Ishikawa (cell line): Measurements from ENCODE around the gene TEAD1.

Experiments used
- CREB1 ChIP-seq: IDR thresholded peaks from 2 replicates; pipeline ENCODE4 v1.6.1; 2012; ENCODE audit warnings: low read depth
- EGR1 ChIP-seq: IDR thresholded peaks from 2 replicates; pipeline ENCODE4 v1.6.1; 2012
- EP300 ChIP-seq: IDR thresholded peaks from 2 replicates; pipeline ENCODE4 v1.6.1; 2012; ENCODE audit warnings: borderline replicate concordance
- FOXM1 ChIP-seq: IDR thresholded peaks from 2 replicates; pipeline ENCODE4 v1.6.1; 2012; ENCODE audit warnings: low read depth, borderline replicate concordance
- MAX ChIP-seq: IDR thresholded peaks from 2 replicates; pipeline ENCODE4 v1.6.1; 2012
- RAD21 ChIP-seq: IDR thresholded peaks from 2 replicates; pipeline ENCODE4 v1.6.1; 2012; ENCODE audit warnings: low read depth
- TAF1 ChIP-seq: IDR thresholded peaks from 2 replicates; pipeline ENCODE4 v1.6.1; 2012; ENCODE audit warnings: low read depth, mild to moderate bottlenecking
- TEAD4 ChIP-seq: IDR thresholded peaks from 2 replicates; pipeline ENCODE4 v1.6.1; 2012
- YY1 ChIP-seq: IDR thresholded peaks from 2 replicates; pipeline ENCODE4 v1.6.1; 2012; ENCODE audit warnings: low read depth
- ZBTB7A ChIP-seq: IDR thresholded peaks from 2 replicates; pipeline ENCODE4 v1.6.1; 2012; ENCODE audit warnings: low read depth
- TF ChIP-seq, protein P1 (sequence below): IDR thresholded peaks from 2 replicates; pipeline ENCODE4 v1.6.1; 2012; ENCODE audit warnings: low read depth, mild to moderate bottlenecking

DNA sequence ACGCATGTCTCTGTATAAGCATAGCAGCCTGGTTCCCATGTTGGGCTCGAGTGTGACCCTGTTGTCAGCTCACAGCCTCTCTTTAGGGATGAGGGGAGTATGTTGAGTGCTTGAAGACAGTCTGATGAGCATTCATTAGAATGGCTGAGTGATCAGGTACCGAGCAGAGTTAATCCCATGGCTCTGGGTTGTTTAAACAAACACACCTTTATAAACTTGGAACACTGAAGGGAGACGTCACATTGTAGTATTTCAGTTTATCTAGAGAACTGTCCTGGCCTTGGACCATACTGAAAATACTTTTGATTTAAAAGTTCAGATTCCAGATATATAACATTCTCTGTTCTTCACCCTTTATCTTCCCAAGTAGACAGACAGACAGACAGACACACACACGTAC, 76.0 kb downstream of the TEAD1 start:
- TF ChIP-seq EP300, result no peak
- no peak for TF ChIP-seq ZBTB7A
- no peak for TF ChIP-seq TEAD4
- TF ChIP-seq TAF1, result no peak
- no peak for TF ChIP-seq YY1
- no peak for TF ChIP-seq RAD21
- no peak for TF ChIP-seq MAX
- TF ChIP-seq FOXM1, result no peak
- TF ChIP-seq CREB1, result no peak
- TF ChIP-seq, protein P1, sequence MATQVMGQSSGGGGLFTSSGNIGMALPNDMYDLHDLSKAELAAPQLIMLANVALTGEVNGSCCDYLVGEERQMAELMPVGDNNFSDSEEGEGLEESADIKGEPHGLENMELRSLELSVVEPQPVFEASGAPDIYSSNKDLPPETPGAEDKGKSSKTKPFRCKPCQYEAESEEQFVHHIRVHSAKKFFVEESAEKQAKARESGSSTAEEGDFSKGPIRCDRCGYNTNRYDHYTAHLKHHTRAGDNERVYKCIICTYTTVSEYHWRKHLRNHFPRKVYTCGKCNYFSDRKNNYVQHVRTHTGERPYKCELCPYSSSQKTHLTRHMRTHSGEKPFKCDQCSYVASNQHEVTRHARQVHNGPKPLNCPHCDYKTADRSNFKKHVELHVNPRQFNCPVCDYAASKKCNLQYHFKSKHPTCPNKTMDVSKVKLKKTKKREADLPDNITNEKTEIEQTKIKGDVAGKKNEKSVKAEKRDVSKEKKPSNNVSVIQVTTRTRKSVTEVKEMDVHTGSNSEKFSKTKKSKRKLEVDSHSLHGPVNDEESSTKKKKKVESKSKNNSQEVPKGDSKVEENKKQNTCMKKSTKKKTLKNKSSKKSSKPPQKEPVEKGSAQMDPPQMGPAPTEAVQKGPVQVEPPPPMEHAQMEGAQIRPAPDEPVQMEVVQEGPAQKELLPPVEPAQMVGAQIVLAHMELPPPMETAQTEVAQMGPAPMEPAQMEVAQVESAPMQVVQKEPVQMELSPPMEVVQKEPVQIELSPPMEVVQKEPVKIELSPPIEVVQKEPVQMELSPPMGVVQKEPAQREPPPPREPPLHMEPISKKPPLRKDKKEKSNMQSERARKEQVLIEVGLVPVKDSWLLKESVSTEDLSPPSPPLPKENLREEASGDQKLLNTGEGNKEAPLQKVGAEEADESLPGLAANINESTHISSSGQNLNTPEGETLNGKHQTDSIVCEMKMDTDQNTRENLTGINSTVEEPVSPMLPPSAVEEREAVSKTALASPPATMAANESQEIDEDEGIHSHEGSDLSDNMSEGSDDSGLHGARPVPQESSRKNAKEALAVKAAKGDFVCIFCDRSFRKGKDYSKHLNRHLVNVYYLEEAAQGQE, result no peak
- no peak for TF ChIP-seq EGR1
